ENCODE measurements around the gene COX10.
"Not testable (repeated sequence)": the region's sequence is repeated elsewhere in the genome, so short reads cannot be mapped to it uniquely, and the experiment has no call there.

Gene COX10

GRCh38 chr17:14227052-14227451 is 157.7 kb downstream of the COX10 start:
- TF ChIP-seq GATA3 (IDR thresholded peaks at IDR 0.05; ENCODE audit: low read depth, low read length) = no peak
- TF ChIP-seq GATA2 (IDR thresholded peaks at IDR 0.05; ENCODE audit: low read depth, low read length) = no peak

- no peak for TF ChIP-seq GATA3 (IDR thresholded peaks at IDR 0.05; ENCODE audit: low read depth, low read length)
- no peak for TF ChIP-seq GATA2 (IDR thresholded peaks at IDR 0.05; ENCODE audit: low read depth, low read length)
These were observed 159.6 kb downstream of the COX10 start for GRCh38 chr17:14228903-14229302.

GRCh38 chr17:14236762-14237161 is 167.5 kb downstream of the COX10 start, which contains the start of gene CDRT15:
Gene CDRT15, minus strand, starts transcription at chr17:14236862. Its CDS starts 29 bp downstream, at chr17:14236833.
- not testable (repeated sequence) for TF ChIP-seq GATA3, GATA2 (IDR thresholded peaks at IDR 0.05; ENCODE audit: low read depth, low read length)

GRCh38 chr17:14245002-14245401 is 175.7 kb downstream of the COX10 start:
- TF ChIP-seq GATA3 (IDR thresholded peaks at IDR 0.05; ENCODE audit: low read depth, low read length) (no peak), GATA2 (IDR thresholded peaks at IDR 0.05; ENCODE audit: low read depth, low read length) (no peak)

- TF ChIP-seq GATA2 (IDR thresholded peaks at IDR 0.05; ENCODE audit: low read depth, low read length) (no peak), GATA3 (IDR thresholded peaks at IDR 0.05; ENCODE audit: low read depth, low read length) (no peak)
These were observed 176.3 kb downstream of the COX10 start for GRCh38 chr17:14245629-14246028.

All from SH-SY5Y (cell line).